Renal cortex interstitium (tissue), 15 donors: ENCODE data around the gene SLC20A1. TPM values are rescaled to one million over a fixed set of nuclear protein-coding genes. Genes with fewer than 3 reads are reported as not detected.
"Not testable (repeated sequence)": the region's sequence is repeated elsewhere in the genome, so short reads cannot be mapped to it uniquely, and the experiment has no call there.

Experiments
- DNase-seq, 11 donors: peaks; one replicate each; pipeline ENCODE4 v3.0.0-alpha.2; 2013; ENCODE audit warnings: low read depth in 9 of 11, low spot score in 4 of 11; ENCODE audit errors: extremely low read depth in 1 of 11
- long read RNA-seq, 16 experiments: transcript quantifications; one replicate each; lab custom pipeline, GENCODE V29; 2026
- polyA plus RNA-seq, 3 donors: library from polyadenylated mRNA; unstranded; fragments of 120-200 nt; gene quantifications; one replicate each; pipeline ENCODE4 v1.2.1, GENCODE V29; 2013; ENCODE audit not compliant: insufficient read length in 3 of 3

Gene SLC20A1
- polyA plus RNA-seq: 10 to 100 TPM; 40.7 to 49.8 (median 47.6) TPM
- long read RNA-seq, donor 1, partial matches to known transcripts: 29 of 30 reads
- long read RNA-seq, donor 1, other reads (novel, unspliced or antisense): 0 of 30 reads
- long read RNA-seq, donor 2, partial matches to known transcripts: 5 of 7 reads
- long read RNA-seq, donor 2, other reads (novel, unspliced or antisense): 0 of 7 reads
- long read RNA-seq, donor 3, transcript SLC20A1-201 (11 exons, 3,381 nt): major isoform, 5 of 10 reads
- long read RNA-seq, donor 3, partial matches to known transcripts: 5 of 10 reads
- long read RNA-seq, donor 3, other reads (novel, unspliced or antisense): 0 of 10 reads
- long read RNA-seq, donor 4, partial matches to known transcripts: 0 of 3 reads
- long read RNA-seq, donor 4, other reads (novel, unspliced or antisense): 0 of 3 reads
- long read RNA-seq, donor 5: 0 reads
- long read RNA-seq, donor 6, partial matches to known transcripts: 65 of 68 reads
- long read RNA-seq, donor 6, other reads (novel, unspliced or antisense): 0 of 68 reads
- long read RNA-seq, donor 7, partial matches to known transcripts: 9 of 11 reads
- long read RNA-seq, donor 7, other reads (novel, unspliced or antisense): 0 of 11 reads
- long read RNA-seq, donor 8, transcript SLC20A1-201 (11 exons, 3,381 nt): major isoform, 5 of 93 reads
- long read RNA-seq, donor 8, partial matches to known transcripts: 88 of 93 reads
- long read RNA-seq, donor 8, other reads (novel, unspliced or antisense): 0 of 93 reads
- long read RNA-seq, donor 9, partial matches to known transcripts: 5 of 9 reads
- long read RNA-seq, donor 9, other reads (novel, unspliced or antisense): 0 of 9 reads
- long read RNA-seq, donor 10, partial matches to known transcripts: 51 of 52 reads
- long read RNA-seq, donor 10, other reads (novel, unspliced or antisense): 0 of 52 reads
- long read RNA-seq, donor 11, partial matches to known transcripts: 0 of 3 reads
- long read RNA-seq, donor 11, other reads (novel, unspliced or antisense): 0 of 3 reads
- long read RNA-seq, donor 12, partial matches to known transcripts: 16 of 16 reads
- long read RNA-seq, donor 12, other reads (novel, unspliced or antisense): 0 of 16 reads
- long read RNA-seq, donor 13, partial matches to known transcripts: 72 of 76 reads
- long read RNA-seq, donor 13, other reads (novel, unspliced or antisense): 0 of 76 reads
- long read RNA-seq, donor 14, transcript SLC20A1-201 (11 exons, 3,381 nt): major isoform, 6 of 37 reads
- long read RNA-seq, donor 14, partial matches to known transcripts: 31 of 37 reads
- long read RNA-seq, donor 14, other reads (novel, unspliced or antisense): 0 of 37 reads
- long read RNA-seq, donor 15, partial matches to known transcripts: 16 of 17 reads
- long read RNA-seq, donor 15, other reads (novel, unspliced or antisense): 0 of 17 reads
- long read RNA-seq, donor 16, transcript SLC20A1-201 (11 exons, 3,381 nt): major isoform, 11 of 16 reads
- long read RNA-seq, donor 16, partial matches to known transcripts: 5 of 16 reads
- long read RNA-seq, donor 16, other reads (novel, unspliced or antisense): 0 of 16 reads

- DNase-seq: peak; percentile 67 to 89 (median 83)
These were observed at the start of gene SLC20A1 for GRCh38 chr2:112645310-112646101. TSS of gene SLC20A1 (plus strand) at chr2:112645939. CDS start at chr2:112646829, 890 bp downstream.

- no peak for DNase-seq
These were observed 48.0 kb upstream of the SLC20A1 start for GRCh38 chr2:112597537-112598322.

GRCh38 chr2:112600634-112601033 is 45.1 kb upstream of the SLC20A1 start:
- DNase-seq: no peak

GRCh38 chr2:112601754-112602153 is 44.0 kb upstream of the SLC20A1 start:
- DNase-seq: no peak

GRCh38 chr2:112602917-112603316 is 42.8 kb upstream of the SLC20A1 start:
- no peak for DNase-seq

GRCh38 chr2:112603731-112604130 is 42.0 kb upstream of the SLC20A1 start:
- DNase-seq: no peak

- no peak for DNase-seq
These were observed 40.8 kb upstream of the SLC20A1 start for GRCh38 chr2:112604952-112605351.

- no peak for DNase-seq
These were observed 39.8 kb upstream of the SLC20A1 start for GRCh38 chr2:112605926-112606325.

- no peak for DNase-seq
These were observed 39.2 kb upstream of the SLC20A1 start for GRCh38 chr2:112606547-112606946.

- no peak for DNase-seq
These were observed 37.9 kb upstream of the SLC20A1 start for GRCh38 chr2:112607680-112608438.

- DNase-seq: not testable (repeated sequence)
These were observed 36.4 kb upstream of the SLC20A1 start for GRCh38 chr2:112609320-112609719.

- DNase-seq: not testable (repeated sequence)
These were observed 33.5 kb upstream of the SLC20A1 start for GRCh38 chr2:112612283-112612682.

GRCh38 chr2:112614201-112614840 is 31.4 kb upstream of the SLC20A1 start:
- no peak for DNase-seq

- no peak for DNase-seq
These were observed 30.7 kb upstream of the SLC20A1 start for GRCh38 chr2:112615051-112615450.

- not testable (repeated sequence) for DNase-seq
These were observed 29.9 kb upstream of the SLC20A1 start for GRCh38 chr2:112615798-112616197.

- no peak for DNase-seq
These were observed 27.4 kb upstream of the SLC20A1 start for GRCh38 chr2:112618383-112618782.
